ENCODE results near the gene SUCNR1.
"Not testable (repeated sequence)": the region's sequence is repeated elsewhere in the genome, so short reads cannot be mapped to it uniquely, and the experiment has no call there.

SUCNR1 gene

GRCh38 chr3:151873398-151873797 is at the start of gene SUCNR1:
SUCNR1 (plus strand) TSS chr3:151873643; CDS start chr3:151879893, 6,250 bp downstream.
- no peak for DNase-seq

- DNase-seq: no peak
Observed at GRCh38 chr3:151827816-151828215, 45.6 kb upstream of the SUCNR1 start.

GRCh38 chr3:151835751-151836525 is 37.5 kb upstream of the SUCNR1 start:
- no peak for DNase-seq

- DNase-seq: no peak
Observed at GRCh38 chr3:151837057-151837456, 36.4 kb upstream of the SUCNR1 start.

GRCh38 chr3:151838574-151839312 is 34.7 kb upstream of the SUCNR1 start:
- peak; percentile 77 for DNase-seq

- DNase-seq: no peak
Observed at GRCh38 chr3:151839313-151839631, 34.2 kb upstream of the SUCNR1 start.

- no peak for DNase-seq
Observed at GRCh38 chr3:151841801-151842200, 31.6 kb upstream of the SUCNR1 start.

- no peak for DNase-seq
Observed at GRCh38 chr3:151843275-151843674, 30.2 kb upstream of the SUCNR1 start.

GRCh38 chr3:151845306-151845905 is 28.0 kb upstream of the SUCNR1 start:
- DNase-seq: no peak

- DNase-seq: not testable (repeated sequence)
Observed at GRCh38 chr3:151850065-151850464, 23.4 kb upstream of the SUCNR1 start.

- no peak for DNase-seq
Observed at GRCh38 chr3:151852074-151852811, 21.2 kb upstream of the SUCNR1 start.

GRCh38 chr3:151856118-151856517 is 17.3 kb upstream of the SUCNR1 start:
- no peak for DNase-seq

- DNase-seq: no peak
Observed at GRCh38 chr3:151856641-151857040, 16.8 kb upstream of the SUCNR1 start.

GRCh38 chr3:151859233-151859673 is 14.2 kb upstream of the SUCNR1 start:
- no peak for DNase-seq

GRCh38 chr3:151859905-151860304 is 13.5 kb upstream of the SUCNR1 start:
- DNase-seq: no peak

GRCh38 chr3:151863611-151864010 is 9.8 kb upstream of the SUCNR1 start:
- no peak for DNase-seq

GRCh38 chr3:151864423-151865101 is 8.9 kb upstream of the SUCNR1 start:
- DNase-seq: no peak

GRCh38 chr3:151866711-151867410 is 6.6 kb upstream of the SUCNR1 start:
- DNase-seq: no peak

- no peak for DNase-seq
Observed at GRCh38 chr3:151867666-151868065, 5.8 kb upstream of the SUCNR1 start.

GRCh38 chr3:151869181-151869580 is 4.3 kb upstream of the SUCNR1 start:
- no peak for DNase-seq

- no peak for DNase-seq
Observed at GRCh38 chr3:151871639-151872468, 1.6 kb upstream of the SUCNR1 start.
